Stromal cell of bone marrow (primary cell): ENCODE measurements around the gene TOB1.
"Not testable (repeated sequence)": the region's sequence is repeated elsewhere in the genome, so short reads cannot be mapped to it uniquely, and the experiment has no call there.

ENCODE experiments used
- DNase-seq: peaks from one replicate; pipeline ENCODE4 v3.0.0-alpha.2; 2012; ENCODE audit warnings: low read depth

TOB1 gene

GRCh38 chr17:50898369-50899004 is 32.3 kb upstream of the TOB1 start:
- DNase-seq: no peak

GRCh38 chr17:50894513-50894912 is 28.4 kb upstream of the TOB1 start:
- not testable (repeated sequence) for DNase-seq

- no peak for DNase-seq
Observed at GRCh38 chr17:50893183-50893993, 27.2 kb upstream of the TOB1 start.

- no peak for DNase-seq
Observed at GRCh38 chr17:50892101-50892776, 26.1 kb upstream of the TOB1 start.

- no peak for DNase-seq
Observed at GRCh38 chr17:50891577-50891989, 25.4 kb upstream of the TOB1 start.

GRCh38 chr17:50890675-50891516 is 24.7 kb upstream of the TOB1 start:
- DNase-seq: no peak

- no peak for DNase-seq
Observed at GRCh38 chr17:50889528-50890118, 23.5 kb upstream of the TOB1 start.

GRCh38 chr17:50887705-50888245 is 21.6 kb upstream of the TOB1 start:
- no peak for DNase-seq

GRCh38 chr17:50884439-50885311 is 18.5 kb upstream of the TOB1 start:
- DNase-seq: no peak

GRCh38 chr17:50883850-50884438 is 17.8 kb upstream of the TOB1 start:
- DNase-seq: no peak

- peak; percentile 55 for DNase-seq
Observed at GRCh38 chr17:50882851-50883250, 16.7 kb upstream of the TOB1 start.

- DNase-seq: no peak
Observed at GRCh38 chr17:50881182-50881581, 15.0 kb upstream of the TOB1 start.

- DNase-seq: no peak
Observed at GRCh38 chr17:50879086-50879485, 12.9 kb upstream of the TOB1 start.

GRCh38 chr17:50877838-50878237 is 11.7 kb upstream of the TOB1 start:
- no peak for DNase-seq

- not testable (repeated sequence) for DNase-seq
Observed at GRCh38 chr17:50877042-50877441, 10.9 kb upstream of the TOB1 start.

GRCh38 chr17:50875074-50875473 is 8.9 kb upstream of the TOB1 start:
- no peak for DNase-seq

- DNase-seq: peak; percentile 48
Observed at GRCh38 chr17:50872710-50873424, 6.7 kb upstream of the TOB1 start.

GRCh38 chr17:50871898-50872297 is 5.7 kb upstream of the TOB1 start:
- DNase-seq: no peak

GRCh38 chr17:50871364-50871763 is 5.2 kb upstream of the TOB1 start:
- no peak for DNase-seq
